ENCODE results near the gene MSL1.
A peak's percentile ranks its signal among the peaks of the same experiment; 100 is the strongest.

MSL1 gene

GRCh38 chr17:40113907-40114245 lies 7.9 kb upstream of the MSL1 start:
- peak overlapping the region; percentile 55; the same call in 1 of the 2 replicates for H3K4me3 ChIP-seq (ENCODE audit: low read length)
- peak; percentile 60 for DNase-seq (ENCODE audit: low read depth)
- no peak for TF ChIP-seq CTCF (conservative IDR thresholded peaks at IDR 0.05; ENCODE audit: low read length)

GRCh38 chr17:40115101-40115436 lies 6.7 kb upstream of the MSL1 start:
- TF ChIP-seq CTCF (conservative IDR thresholded peaks at IDR 0.05; ENCODE audit: low read length): no peak
- no peak overlapping the region for H3K4me3 ChIP-seq (ENCODE audit: low read length)
- DNase-seq (ENCODE audit: low read depth): no peak

GRCh38 chr17:40122136-40122998 lies 596 bp downstream of the MSL1 start:
- peak; percentile 22; the same call in 1 of the 2 replicates for TF ChIP-seq CTCF (conservative IDR thresholded peaks at IDR 0.05; ENCODE audit: low read length)
- peak; percentile 54 for DNase-seq (ENCODE audit: low read depth)
- peak overlapping the region; percentile 97 for H3K4me3 ChIP-seq (ENCODE audit: low read length)

GRCh38 chr17:40122999-40123810 lies 1.4 kb downstream of the MSL1 start:
- peak; percentile 34 for DNase-seq (ENCODE audit: low read depth)
- H3K4me3 ChIP-seq (ENCODE audit: low read length): peak overlapping the region; percentile 97
- TF ChIP-seq CTCF (conservative IDR thresholded peaks at IDR 0.05; ENCODE audit: low read length): no peak

- no peak for TF ChIP-seq CTCF (conservative IDR thresholded peaks at IDR 0.05; ENCODE audit: low read length)
- no peak for DNase-seq (ENCODE audit: low read depth)
- H3K4me3 ChIP-seq (ENCODE audit: low read length): peak overlapping the region; percentile 97
These were observed 2.0 kb downstream of the MSL1 start for GRCh38 chr17:40123811-40124114.

- peak overlapping the region; percentile 97 for H3K4me3 ChIP-seq (ENCODE audit: low read length)
- DNase-seq (ENCODE audit: low read depth): peak; percentile 33
- TF ChIP-seq CTCF (conservative IDR thresholded peaks at IDR 0.05; ENCODE audit: low read length): no peak
These were observed 2.7 kb downstream of the MSL1 start for GRCh38 chr17:40124279-40125141.

Data from AG10803 (cell line).